ENCODE measurements around the gene PCBP4. TPM values are rescaled to one million over a fixed set of nuclear protein-coding genes. Genes with fewer than 3 reads are reported as not detected.
"Not testable (repeated sequence)": the region's sequence is repeated elsewhere in the genome, so short reads cannot be mapped to it uniquely, and the experiment has no call there.

PCBP4 gene
- total RNA-seq, 2 experiments from 2014 or later: 21.4 to 27.2 TPM

GRCh38 chr3:51990501-51990971 is 23.3 kb upstream of the PCBP4 start:
- H3K9me3 Mint-ChIP-seq, H3K27ac Mint-ChIP-seq, POLR2A ChIA-PET, H3K27me3 Mint-ChIP-seq, H3K4me3 Mint-ChIP-seq, DNase-seq: not testable (repeated sequence)
- CTCF ChIA-PET: interaction anchor here (1.2 to 3.1 kb wide), 3 partner anchors 8 to 16 kb away, joined by 3 to 15 read pairs (median 10); partner anchors contain the start of genes ABHD14A, ABHD14B and ACY1
- H3K4me1 Mint-ChIP-seq: peaks cover 33% of the 10 kb centered on the region
- H3K36me3 Mint-ChIP-seq (ENCODE audit: low read depth): peaks cover 35% of the 10 kb centered on the region

GRCh38 chr3:51988286-51989146 is 21.3 kb upstream of the PCBP4 start:
- Mint-ChIP-seq H3K9me3 (no peaks in the 10 kb centered on the region), H3K36me3 (ENCODE audit: low read depth) (peaks cover 16% of the 10 kb centered on the region), H3K4me3 (no peak overlapping the region), H3K27me3 (no peaks in the 10 kb centered on the region), H3K27ac (no peak overlapping the region), H3K4me1 (peaks cover 26% of the 10 kb centered on the region)
- DNase-seq: no peak
- ChIA-PET POLR2A (interaction anchor here (0.6 kb wide), 1 partner anchor 1135 kb away, joined by 5 read pairs; no protein-coding TSS in a partner anchor), CTCF (no interaction called here)

- Mint-ChIP-seq H3K4me3 (no peak overlapping the region), H3K27me3 (no peaks in the 10 kb centered on the region), H3K9me3 (no peaks in the 10 kb centered on the region), H3K4me1 (peaks cover 27% of the 10 kb centered on the region), H3K27ac (peak overlapping the region; percentile 57), H3K36me3 (ENCODE audit: low read depth) (peaks cover 11% of the 10 kb centered on the region)
- no peak for DNase-seq
- POLR2A ChIA-PET: no interaction called here
- CTCF ChIA-PET: interaction anchor here (0.6 kb wide), 1 partner anchor 14 kb away, joined by 3 read pairs; the partner anchor contains the start of gene ABHD14B
Measured at GRCh38 chr3:51987568-51987967, 20.3 kb upstream of the PCBP4 start.

DNA sequence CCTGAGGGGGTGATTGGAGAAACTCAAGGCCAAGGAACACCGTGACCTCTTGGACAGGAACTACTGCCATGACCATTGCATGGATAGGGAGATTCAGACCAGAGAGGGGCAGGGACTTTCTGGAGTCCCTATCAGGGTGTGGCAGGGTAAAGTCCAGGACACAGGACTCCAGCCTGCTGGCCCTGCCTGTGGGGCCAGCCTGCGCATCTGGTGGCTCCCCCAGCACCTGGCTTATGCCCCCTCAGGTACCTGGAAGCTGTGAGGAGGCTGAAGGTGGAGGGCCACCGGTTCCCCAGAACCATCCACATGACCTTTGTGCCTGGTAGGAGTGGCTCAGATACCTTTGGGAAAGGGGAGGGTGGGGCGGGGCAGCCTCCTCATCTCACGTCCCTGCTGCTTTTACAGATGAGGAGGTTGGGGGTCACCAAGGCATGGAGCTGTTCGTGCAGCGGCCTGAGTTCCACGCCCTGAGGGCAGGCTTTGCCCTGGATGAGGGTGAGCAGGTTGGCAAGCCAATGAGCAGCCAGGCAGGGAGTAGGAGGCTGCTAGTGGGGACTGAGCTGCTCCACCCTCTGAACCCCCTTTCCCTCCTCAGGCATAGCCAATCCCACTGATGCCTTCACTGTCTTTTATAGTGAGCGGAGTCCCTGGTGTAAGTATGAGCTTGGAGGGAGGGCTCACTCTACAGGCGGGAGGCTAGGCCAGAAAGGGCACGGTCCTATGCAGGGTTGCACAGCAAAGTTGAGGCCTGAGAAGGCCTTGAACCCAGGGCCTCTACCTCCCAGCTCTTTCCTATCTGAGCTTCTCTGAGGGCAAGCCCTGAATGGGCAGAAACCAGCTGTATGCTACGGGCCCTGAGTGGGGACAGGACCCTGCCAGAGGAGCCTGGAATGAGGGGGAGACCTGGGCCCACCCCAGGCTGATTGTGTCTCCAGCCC is 19.0 kb upstream of the PCBP4 start:
- peaks cover 8% of the 10 kb centered on the region for H3K36me3 Mint-ChIP-seq (ENCODE audit: low read depth)
- ChIA-PET CTCF (interaction anchor here (0.6 to 1.2 kb wide), 6 partner anchors 9 to 182 kb away, joined by 3 to 5 read pairs (median 4); partner anchors contain the start of gene RPL29), POLR2A (no interaction called here)

GRCh38 chr3:51985063-51985462 is 17.8 kb upstream of the PCBP4 start:
- ChIA-PET CTCF (interaction anchor here (0.6 to 3.8 kb wide), 5 partner anchors 11 to 462 kb away, joined by 3 to 61 read pairs (median 3); partner anchors contain the start of genes ABHD14A, ABHD14B, PARP3 and RPL29), POLR2A (no interaction called here)
- peaks cover 8% of the 10 kb centered on the region for H3K36me3 Mint-ChIP-seq (ENCODE audit: low read depth)
- no peaks in the 10 kb centered on the region for H3K27me3 Mint-ChIP-seq
- H3K9me3 Mint-ChIP-seq: no peaks in the 10 kb centered on the region
- peak overlapping the region; percentile 20 for H3K4me3 Mint-ChIP-seq
- H3K4me1 Mint-ChIP-seq: peaks cover 29% of the 10 kb centered on the region
- no peak for DNase-seq
- peak overlapping the region; percentile 62 for H3K27ac Mint-ChIP-seq

More for the DNA sequence above, 19.0 kb upstream of the PCBP4 start:
- Mint-ChIP-seq H3K4me1 (peaks cover 27% of the 10 kb centered on the region), H3K9me3 (no peaks in the 10 kb centered on the region), H3K4me3 (no peak overlapping the region), H3K27ac (peak overlapping the region; percentile 19), H3K27me3 (no peaks in the 10 kb centered on the region)
- DNase-seq: no peak

GRCh38 chr3:51984269-51984647 is 17.0 kb upstream of the PCBP4 start:
- ChIA-PET CTCF (interaction anchor here (0.7 to 3.8 kb wide), 7 partner anchors 11 to 436 kb away, joined by 3 to 61 read pairs (median 5); partner anchors contain the start of genes ABHD14A, ABHD14B, DUSP7 and PARP3), POLR2A (interaction anchor here (0.7 to 2.0 kb wide), 3 partner anchors 9 to 224 kb away, joined by 3 to 10 read pairs (median 7); partner anchors contain the start of gene RPL29)
- peak overlapping the region; percentile 88 for H3K27ac Mint-ChIP-seq
- no peak for DNase-seq
- no peaks in the 10 kb centered on the region for H3K27me3 Mint-ChIP-seq
- peaks cover 29% of the 10 kb centered on the region for H3K4me1 Mint-ChIP-seq
- peak overlapping the region; percentile 91 for H3K4me3 Mint-ChIP-seq
- peaks cover 8% of the 10 kb centered on the region for H3K36me3 Mint-ChIP-seq (ENCODE audit: low read depth)
- no peaks in the 10 kb centered on the region for H3K9me3 Mint-ChIP-seq

DNA sequence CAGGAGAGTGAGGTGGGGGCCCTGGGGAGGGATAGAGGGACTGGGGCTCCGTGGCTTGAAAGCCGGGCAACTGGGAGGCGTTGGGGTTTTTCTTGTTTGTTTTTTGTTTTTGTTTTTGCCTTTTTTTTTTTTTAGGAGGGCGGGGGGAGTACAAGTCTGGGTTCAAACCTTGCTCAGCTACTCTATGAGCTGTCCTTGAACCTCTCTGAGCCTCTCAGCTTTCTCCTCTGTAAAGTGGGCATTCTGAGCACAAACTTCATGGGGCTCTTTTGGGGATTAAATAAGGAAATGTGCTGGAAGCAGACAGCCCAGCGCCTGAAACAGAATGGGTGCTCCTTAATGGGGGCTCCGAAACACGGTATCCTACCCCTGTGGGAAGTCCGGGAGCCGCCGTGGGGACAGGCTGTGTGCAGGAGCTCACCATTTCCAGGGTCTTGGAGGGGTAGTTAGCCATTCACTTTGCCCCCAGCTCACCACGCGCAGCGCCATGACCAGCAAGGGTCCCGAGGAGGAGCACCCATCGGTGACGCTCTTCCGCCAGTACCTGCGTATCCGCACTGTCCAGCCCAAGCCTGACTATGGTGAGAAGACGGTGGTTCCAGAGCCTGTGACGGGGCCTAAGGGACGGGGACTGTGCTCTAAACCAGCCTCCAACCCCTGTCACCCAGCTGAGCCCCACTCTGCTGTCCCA is 16.5 kb upstream of the PCBP4 start:
- Mint-ChIP-seq H3K4me1 (peaks cover 29% of the 10 kb centered on the region), H3K4me3 (peak overlapping the region; percentile 91), H3K9me3 (no peaks in the 10 kb centered on the region), H3K27ac (peak overlapping the region; percentile 88), H3K27me3 (no peaks in the 10 kb centered on the region), H3K36me3 (ENCODE audit: low read depth) (peaks cover 8% of the 10 kb centered on the region)
- CTCF ChIA-PET: interaction anchor here (0.7 to 3.8 kb wide), 12 partner anchors 8 to 1238 kb away, joined by 3 to 61 read pairs (median 5); partner anchors contain the start of genes ABHD14A, ABHD14B, DUSP7 and RPL29
- DNase-seq: no peak
- POLR2A ChIA-PET: interaction anchor here (0.7 to 2.0 kb wide), 4 partner anchors 10 to 225 kb away, joined by 3 to 10 read pairs (median 6); partner anchors contain the start of genes ABHD14B and RPL29

DNA sequence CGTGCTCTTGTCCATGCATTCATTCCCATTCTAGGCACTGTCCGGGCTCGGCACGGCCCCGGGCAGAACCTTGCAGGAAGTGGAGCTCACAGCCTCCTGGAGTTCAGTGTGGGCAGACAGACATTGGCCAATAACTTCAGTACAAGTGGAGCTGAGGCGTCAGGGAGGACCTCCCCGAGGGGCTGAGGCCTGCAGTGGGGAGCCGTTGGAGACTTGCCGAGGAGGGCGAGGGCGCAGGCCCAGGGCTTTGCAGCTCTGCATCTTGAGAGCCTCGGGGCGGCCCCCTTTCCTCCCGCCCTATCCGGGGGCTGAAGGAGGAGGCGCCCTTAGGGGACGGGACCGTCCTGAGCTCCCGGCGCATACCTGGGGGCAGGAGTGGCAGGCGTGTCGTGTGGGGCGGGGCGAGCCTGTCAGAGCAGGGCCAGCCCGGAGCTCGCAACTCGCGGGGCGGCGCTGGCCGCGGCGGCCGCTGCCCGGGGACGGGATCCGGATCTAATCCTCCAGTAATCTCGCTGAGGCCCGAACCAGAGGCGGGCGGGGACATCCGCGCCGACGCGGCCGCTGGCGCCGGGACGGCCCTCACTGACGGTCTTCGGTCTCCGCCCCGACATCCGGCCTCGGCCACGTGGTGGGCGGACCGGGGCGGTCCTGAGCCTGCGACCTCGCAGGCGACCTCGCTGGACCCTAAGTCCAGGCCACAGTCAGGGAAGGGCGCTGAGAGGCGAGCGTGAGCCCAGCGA is 15.8 kb upstream of the PCBP4 start, which contains the start of gene ACY1:
Gene ACY1 (plus strand): TSS at position 698 of the 740 bp plus-strand sequence. CDS start 530 bp downstream, outside the sequence.
- Mint-ChIP-seq H3K27ac (peak within 1 kb of the TSS; percentile 88), H3K4me3 (peak within 1 kb of the TSS; percentile 91), H3K9me3 (no peaks in the 10 kb centered on the region), H3K27me3 (no peaks in the 10 kb centered on the region), H3K4me1 (peaks cover 29% of the 10 kb centered on the region), H3K36me3 (ENCODE audit: low read depth) (peaks cover 8% of the 10 kb centered on the region)
- DNase-seq: peak; percentile 74
- POLR2A ChIA-PET: interaction anchor here (1.2 to 2.0 kb wide), 3 partner anchors 9 to 13 kb away, joined by 5 to 10 read pairs (median 7); partner anchors contain the start of genes ABHD14B and RPL29
- CTCF ChIA-PET: interaction anchor here (0.5 to 3.8 kb wide), 20 partner anchors 8 to 1237 kb away, joined by 3 to 61 read pairs (median 4); partner anchors contain the start of genes ABHD14A, ABHD14B, DUSP7 and RPL29

- H3K4me3 Mint-ChIP-seq: peak overlapping the region; percentile 91
- DNase-seq: peak; percentile 38
- POLR2A ChIA-PET: interaction anchor here (1.2 to 2.0 kb wide), 2 partner anchors 8 to 13 kb away, joined by 5 to 7 read pairs; partner anchors contain the start of genes ABHD14B and RPL29
- H3K27me3 Mint-ChIP-seq: no peaks in the 10 kb centered on the region
- H3K4me1 Mint-ChIP-seq: peaks cover 30% of the 10 kb centered on the region
- peak overlapping the region; percentile 88 for H3K27ac Mint-ChIP-seq
- peaks cover 8% of the 10 kb centered on the region for H3K36me3 Mint-ChIP-seq (ENCODE audit: low read depth)
- CTCF ChIA-PET: interaction anchor here (0.5 to 3.8 kb wide), 18 partner anchors 9 to 430 kb away, joined by 3 to 61 read pairs (median 4); partner anchors contain the start of genes ABHD14A, ABHD14B, DUSP7 and RPL29
- no peaks in the 10 kb centered on the region for H3K9me3 Mint-ChIP-seq
Measured at GRCh38 chr3:51982352-51982837, 15.1 kb upstream of the PCBP4 start.

DNA sequence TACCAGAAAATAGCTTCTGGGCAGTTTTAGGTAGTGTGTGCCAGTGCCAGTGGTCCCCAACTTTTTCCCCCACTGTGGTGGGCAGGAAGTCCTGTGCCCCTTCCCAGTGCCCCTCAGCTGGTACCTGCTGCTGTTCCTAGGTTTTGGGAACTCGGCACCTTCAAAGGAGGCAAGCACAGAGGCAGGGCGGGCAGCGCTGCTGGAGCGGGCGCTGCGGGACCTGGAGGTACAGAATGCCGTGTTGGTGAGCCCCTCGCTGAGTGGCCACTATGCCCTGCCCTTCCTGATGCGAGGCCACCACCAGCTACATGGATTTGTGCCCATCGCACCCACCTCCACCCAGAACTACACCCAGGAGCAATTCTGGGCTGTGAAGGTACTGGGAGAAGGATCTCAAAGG is 13.0 kb upstream of the PCBP4 start:
- Mint-ChIP-seq H3K36me3 (ENCODE audit: low read depth) (peaks cover 8% of the 10 kb centered on the region), H3K4me3 (no peak overlapping the region), H3K27me3 (no peaks in the 10 kb centered on the region), H3K27ac (no peak overlapping the region), H3K4me1 (peaks cover 44% of the 10 kb centered on the region), H3K9me3 (no peaks in the 10 kb centered on the region)
- DNase-seq: no peak
- ChIA-PET POLR2A (no interaction called here), CTCF (interaction anchor here (1.5 to 3.7 kb wide), 2 partner anchors 10 to 39 kb away, joined by 5 to 20 read pairs; partner anchors contain the start of gene RRP9)

All from activated CD4-positive, alpha-beta T cell treated with anti-CD3 and anti-CD28 coated beads, Interleukin-2, amount 10 ng/mL, durations not matched to agents 7 days and 5 days (primary cell).